SK-N-SH treated with all-trans-retinoic acid at 6 μM for 48 hours (cell line): Measurements from ENCODE around the gene MYO1H.

Experiments used
- CREB5 ChIP-seq: fragments of 250-450 bp; sonication (Bioruptor Pico); IDR thresholded peaks from 2 replicates; pipeline ENCODE4 v1.5.1; 2020; ENCODE audit warnings: low read depth, mild to moderate bottlenecking, moderate library complexity
- CSDC2 ChIP-seq: fragments of 250-450 bp; sonication (Bioruptor Pico); IDR thresholded peaks from 2 replicates; pipeline ENCODE4 v1.5.0; 2020; ENCODE audit warnings: mild to moderate bottlenecking, moderate library complexity
- GLIS3 ChIP-seq: fragments of 250-450 bp; sonication (Bioruptor Pico); IDR thresholded peaks from 2 replicates; pipeline ENCODE4 v1.5.0; 2020; ENCODE audit warnings: mild to moderate bottlenecking, moderate library complexity
- ISL1 ChIP-seq: fragments of 250-450 bp; sonication (Bioruptor Pico); IDR thresholded peaks from 2 replicates; pipeline ENCODE4 v2.1.2; 2022; ENCODE audit warnings: mild to moderate bottlenecking, moderate library complexity
- PATZ1 ChIP-seq: fragments of 250-450 bp; sonication (Bioruptor Pico); IDR thresholded peaks from 2 replicates; pipeline ENCODE4 v1.8.0; 2020; ENCODE audit warnings: mild to moderate bottlenecking, moderate library complexity, borderline replicate concordance
- TOX ChIP-seq: fragments of 250-450 bp; sonication (Bioruptor Pico); IDR thresholded peaks from 2 replicates; pipeline ENCODE4 v1.8.0; 2021; ENCODE audit warnings: mild to moderate bottlenecking, moderate library complexity, borderline replicate concordance
- ZFP3 ChIP-seq: fragments of 250-450 bp; sonication (Bioruptor Pico); IDR thresholded peaks from 2 replicates; pipeline ENCODE4 v1.5.0; 2020; ENCODE audit warnings: mild to moderate bottlenecking, moderate library complexity

- TF ChIP-seq CREB5 (no peak), ZFP3 (no peak), CSDC2 (CRISPR knock-in tag) (no peak), PATZ1 (no peak), TOX (CRISPR knock-in tag) (no peak), ISL1 (CRISPR knock-in tag) (no peak), GLIS3 (CRISPR knock-in tag) (no peak)
Observed at GRCh38 chr12:109304485-109304884, 43.2 kb upstream of the MYO1H start.
